ENCODE results near the gene COPS8. TPM values are rescaled to one million over a fixed set of nuclear protein-coding genes. Genes with fewer than 3 reads are reported as not detected.

Gene COPS8
- total RNA-seq, 4 donors from 2014 or later: 57.1 to 84.5 (median 72.4) TPM

DNA sequence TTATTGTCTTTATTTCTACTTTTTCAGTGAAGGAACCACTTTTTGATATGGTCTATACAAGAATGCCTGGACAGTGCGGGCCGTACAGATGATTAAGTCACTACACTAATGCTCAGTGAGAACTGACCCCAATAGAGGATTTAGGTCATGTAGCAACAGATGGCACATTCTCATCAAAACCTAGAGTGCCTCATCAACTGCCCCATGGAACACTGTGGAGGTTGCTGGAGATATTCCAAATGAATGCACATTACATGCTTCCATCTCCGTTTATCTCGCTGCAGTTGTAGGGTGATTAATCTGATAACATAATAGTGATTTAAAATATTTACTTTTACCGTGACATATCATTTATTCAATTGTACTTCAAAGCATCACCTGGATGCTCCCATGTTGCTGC is 41.8 kb upstream of the COPS8 start:
- Histone ChIP-seq H3K9me3 (no peaks in the 10 kb centered on the region), H3K36me3 (no peaks in the 10 kb centered on the region), H3K4me3 (replicated peaks in 1 of 3) (no peak overlapping the region), H3K27me3 (no peaks in the 10 kb centered on the region), H3K27ac (no peak overlapping the region), H3K4me1 (peaks cover 4 to 11% of the 10 kb centered on the region in 2 donors)
- no peak for TF ChIP-seq POLR2A (IDR thresholded peaks at IDR 0.05)
- TF ChIP-seq, protein P1, sequence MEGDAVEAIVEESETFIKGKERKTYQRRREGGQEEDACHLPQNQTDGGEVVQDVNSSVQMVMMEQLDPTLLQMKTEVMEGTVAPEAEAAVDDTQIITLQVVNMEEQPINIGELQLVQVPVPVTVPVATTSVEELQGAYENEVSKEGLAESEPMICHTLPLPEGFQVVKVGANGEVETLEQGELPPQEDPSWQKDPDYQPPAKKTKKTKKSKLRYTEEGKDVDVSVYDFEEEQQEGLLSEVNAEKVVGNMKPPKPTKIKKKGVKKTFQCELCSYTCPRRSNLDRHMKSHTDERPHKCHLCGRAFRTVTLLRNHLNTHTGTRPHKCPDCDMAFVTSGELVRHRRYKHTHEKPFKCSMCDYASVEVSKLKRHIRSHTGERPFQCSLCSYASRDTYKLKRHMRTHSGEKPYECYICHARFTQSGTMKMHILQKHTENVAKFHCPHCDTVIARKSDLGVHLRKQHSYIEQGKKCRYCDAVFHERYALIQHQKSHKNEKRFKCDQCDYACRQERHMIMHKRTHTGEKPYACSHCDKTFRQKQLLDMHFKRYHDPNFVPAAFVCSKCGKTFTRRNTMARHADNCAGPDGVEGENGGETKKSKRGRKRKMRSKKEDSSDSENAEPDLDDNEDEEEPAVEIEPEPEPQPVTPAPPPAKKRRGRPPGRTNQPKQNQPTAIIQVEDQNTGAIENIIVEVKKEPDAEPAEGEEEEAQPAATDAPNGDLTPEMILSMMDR (IDR thresholded peaks at IDR 0.05): no peak
- intact Hi-C loops (cut with DNase I): no loop called here
- 83 to 84% methylated on average over 5 of the region's 5 CpGs for WGBS, 2 donors
- DNase-seq: no peak

DNA sequence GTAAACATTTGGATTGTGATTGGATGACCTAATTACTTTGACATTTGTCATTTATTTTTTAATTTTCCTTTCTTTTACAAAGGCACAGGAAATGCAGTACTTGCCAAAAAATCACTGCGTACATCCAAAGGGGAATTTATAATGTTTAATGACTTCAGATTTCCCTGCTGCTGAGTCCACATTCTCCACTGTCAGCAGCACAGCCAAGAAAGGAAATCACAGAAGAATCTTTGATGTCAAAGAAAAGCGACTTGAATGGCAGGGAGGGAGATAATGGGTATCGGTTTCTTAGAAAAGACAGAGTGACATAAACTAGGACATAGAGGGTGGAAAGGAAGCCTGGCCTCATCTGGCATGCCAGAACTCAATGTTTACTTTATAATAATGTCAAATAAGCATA is 41.4 kb upstream of the COPS8 start:
- peaks cover 4 to 11% of the 10 kb centered on the region in 2 donors for H3K4me1 ChIP-seq
- no peak for DNase-seq
- TF ChIP-seq POLR2A (IDR thresholded peaks at IDR 0.05): no peak
- TF ChIP-seq, protein P1 (IDR thresholded peaks at IDR 0.05): no peak
- no peak overlapping the region for H3K27ac ChIP-seq
- intact Hi-C loops (cut with DNase I): no loop called here
- 70 to 72% methylated on average over 3 of the region's 3 CpGs for WGBS, 2 donors
- H3K36me3 ChIP-seq: no peaks in the 10 kb centered on the region
- no peak overlapping the region for H3K4me3 ChIP-seq (replicated peaks in 1 of 3)
- no peaks in the 10 kb centered on the region for H3K27me3 ChIP-seq
- no peaks in the 10 kb centered on the region for H3K9me3 ChIP-seq

DNA sequence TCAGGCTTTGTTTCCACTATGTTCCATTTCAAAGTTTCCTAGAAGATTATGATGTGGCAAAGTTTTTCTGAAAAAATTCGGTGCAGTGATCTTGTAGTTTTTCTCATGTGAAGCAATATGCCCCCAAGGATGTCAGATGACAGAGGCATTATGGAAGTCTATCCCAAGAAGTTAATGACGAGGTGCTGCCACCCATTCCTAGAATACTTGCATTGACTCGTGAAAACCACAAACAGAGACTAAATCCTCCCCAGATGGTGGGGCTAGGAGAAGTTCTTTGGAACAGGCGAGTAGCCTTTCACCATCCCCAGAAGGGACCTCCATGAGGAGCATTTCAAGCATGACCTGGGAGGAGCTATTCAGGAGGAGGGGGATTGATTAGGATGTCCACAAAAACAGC is 40.2 kb upstream of the COPS8 start:
- WGBS, 2 donors: 86 to 91% methylated on average over 4 of the region's 4 CpGs
- TF ChIP-seq, protein P1 (IDR thresholded peaks at IDR 0.05): no peak
- no peak for TF ChIP-seq POLR2A (IDR thresholded peaks at IDR 0.05)
- DNase-seq: no peak
- Histone ChIP-seq H3K4me3 (replicated peaks in 1 of 3) (no peak overlapping the region), H3K9me3 (no peaks in the 10 kb centered on the region), H3K27me3 (no peaks in the 10 kb centered on the region), H3K27ac (no peak overlapping the region), H3K36me3 (no peaks in the 10 kb centered on the region), H3K4me1 (peaks cover 4 to 11% of the 10 kb centered on the region in 2 donors)
- intact Hi-C loops (cut with DNase I): no loop called here

GRCh38 chr2:237048595-237048994 is 37.1 kb upstream of the COPS8 start:
- 97 to 100% methylated on average over 1 of the region's 1 CpG for WGBS, 2 donors
- TF ChIP-seq, protein P1 (IDR thresholded peaks at IDR 0.05): no peak
- TF ChIP-seq POLR2A (IDR thresholded peaks at IDR 0.05): no peak
- H3K36me3 ChIP-seq: no peaks in the 10 kb centered on the region
- H3K4me3 ChIP-seq (replicated peaks in 1 of 3): no peak overlapping the region
- no peak for DNase-seq
- H3K9me3 ChIP-seq: no peaks in the 10 kb centered on the region
- no peaks in the 10 kb centered on the region for H3K27me3 ChIP-seq
- no peak overlapping the region for H3K27ac ChIP-seq
- intact Hi-C loops (cut with DNase I): no loop called here
- peaks cover 0 to 4% of the 10 kb centered on the region in 2 donors for H3K4me1 ChIP-seq

DNA sequence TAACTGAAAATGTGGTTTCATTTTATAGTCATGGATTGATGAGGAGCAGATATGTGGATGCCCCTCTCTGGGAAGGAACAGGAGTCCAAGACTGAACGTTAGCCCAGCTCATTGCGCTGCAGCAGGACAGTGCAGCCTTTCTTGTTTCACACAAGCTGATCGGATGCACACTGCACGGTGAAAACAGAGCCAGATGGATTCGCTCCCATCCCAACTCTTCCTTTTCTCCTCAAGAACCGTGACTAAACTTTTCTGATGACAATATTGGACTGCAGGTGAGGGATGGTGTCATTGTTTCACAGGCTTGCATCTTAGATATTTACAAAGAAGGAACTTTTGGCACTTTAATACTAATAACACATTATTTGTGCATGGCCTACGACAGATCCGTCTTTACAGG is 33.8 kb upstream of the COPS8 start:
- no peaks in the 10 kb centered on the region for H3K9me3 ChIP-seq
- no peak overlapping the region for H3K27ac ChIP-seq

More for the DNA sequence above, 33.8 kb upstream of the COPS8 start:
- 93 to 96% methylated on average over 8 of the region's 8 CpGs for WGBS, 2 donors
- DNase-seq: no peak
- TF ChIP-seq POLR2A (IDR thresholded peaks at IDR 0.05): no peak
- TF ChIP-seq, protein P1 (IDR thresholded peaks at IDR 0.05): no peak
- intact Hi-C loops (cut with DNase I): no loop called here
- H3K4me3 ChIP-seq (replicated peaks in 1 of 3): no peak overlapping the region
- H3K4me1 ChIP-seq: no peaks in the 10 kb centered on the region
- H3K27me3 ChIP-seq: no peaks in the 10 kb centered on the region
- no peaks in the 10 kb centered on the region for H3K36me3 ChIP-seq

Data from thyroid gland (tissue), 4 donors.